ENCODE results near the gene RBM19. TPM values are rescaled to one million over a fixed set of nuclear protein-coding genes. Genes with fewer than 3 reads are reported as not detected.

The RBM19 gene
- total and polyA plus RNA-seq, 10 donors = 13.6 to 46.7 (median 34.5) TPM

GRCh38 chr12:113831016-113831415 lies 135.1 kb downstream of the RBM19 start:
- 79 to 88% (median 86%) methylated on average over 4 of the region's 4 CpGs for WGBS, 5 donors
- no peak for TF ChIP-seq POLR2A (IDR thresholded peaks at IDR 0.05)
- TF ChIP-seq POLR2AphosphoS5 (IDR thresholded peaks at IDR 0.05) = no peak
- no peak for TF ChIP-seq CTCF (IDR thresholded peaks at IDR 0.05 in 8 of 11, conservative IDR thresholded peaks at IDR 0.05 in 3 of 11)
- Histone ChIP-seq H3K36me3 (peaks cover 0 to 48% (median 0%) of the 10 kb centered on the region in 6 donors), H3K9me3 (no peaks in the 10 kb centered on the region), H3K27me3 (replicated peaks in 1 of 7) (no peaks in the 10 kb centered on the region), H3K27ac (no peak overlapping the region), H3K4me1 (no peaks in the 10 kb centered on the region), H3K4me3 (no peak overlapping the region)
- no peak for DNase-seq
- intact Hi-C loops (cut with DNase I; ENCODE audit: low total_unique reads) = no loop called here

- intact Hi-C loops (cut with DNase I; ENCODE audit: low total_unique reads) = no loop called here
- Histone ChIP-seq H3K4me3 (no peak overlapping the region), H3K36me3 (peaks cover 0 to 48% (median 0%) of the 10 kb centered on the region in 6 donors), H3K9me3 (no peaks in the 10 kb centered on the region), H3K27me3 (replicated peaks in 1 of 7) (no peaks in the 10 kb centered on the region), H3K4me1 (no peaks in the 10 kb centered on the region), H3K27ac (no peak overlapping the region)
- DNase-seq = no peak
- TF ChIP-seq POLR2AphosphoS5 (IDR thresholded peaks at IDR 0.05) = no peak
- no peak for TF ChIP-seq CTCF (IDR thresholded peaks at IDR 0.05 in 8 of 11, conservative IDR thresholded peaks at IDR 0.05 in 3 of 11)
- 94 to 97% (median 97%) methylated on average over 8 to 9 of the region's 9 CpGs for WGBS, 5 donors
Observed at GRCh38 chr12:113829212-113829611, 136.9 kb downstream of the RBM19 start.

- intact Hi-C loops (cut with DNase I; ENCODE audit: low total_unique reads) = no loop called here
- no peak overlapping the region for H3K4me3 ChIP-seq
- H3K27ac ChIP-seq = no peak overlapping the region
- no peaks in the 10 kb centered on the region for H3K4me1 ChIP-seq
- no peaks in the 10 kb centered on the region for H3K27me3 ChIP-seq (replicated peaks in 1 of 7)
- no peak for DNase-seq
- 86 to 93% (median 88%) methylated on average over 11 of the region's 11 CpGs for WGBS, 5 donors
- H3K36me3 ChIP-seq = peaks cover 0 to 56% (median 2%) of the 10 kb centered on the region in 6 donors
- TF ChIP-seq CTCF (IDR thresholded peaks at IDR 0.05 in 8 of 11, conservative IDR thresholded peaks at IDR 0.05 in 3 of 11) (no peak), POLR2AphosphoS5 (IDR thresholded peaks at IDR 0.05) (no peak), POLR2A (IDR thresholded peaks at IDR 0.05) (no peak)
- H3K9me3 ChIP-seq = no peaks in the 10 kb centered on the region
Observed at GRCh38 chr12:113827539-113828114, 138.5 kb downstream of the RBM19 start.

- Histone ChIP-seq H3K9me3 (no peaks in the 10 kb centered on the region), H3K27ac (no peak overlapping the region), H3K36me3 (peaks cover 0 to 57% (median 4%) of the 10 kb centered on the region in 6 donors), H3K27me3 (replicated peaks in 1 of 7) (no peaks in the 10 kb centered on the region), H3K4me3 (no peak overlapping the region), H3K4me1 (no peaks in the 10 kb centered on the region)
- intact Hi-C loops (cut with DNase I; ENCODE audit: low total_unique reads) = no loop called here
- no peak for DNase-seq
- WGBS, 5 donors = 87 to 94% (median 91%) methylated on average over 22 of the region's 22 CpGs
- TF ChIP-seq POLR2AphosphoS5 (IDR thresholded peaks at IDR 0.05) (no peak), POLR2A (IDR thresholded peaks at IDR 0.05) (no peak), CTCF (IDR thresholded peaks at IDR 0.05 in 8 of 11, conservative IDR thresholded peaks at IDR 0.05 in 3 of 11) (no peak)
Observed at GRCh38 chr12:113826805-113827538, 139.2 kb downstream of the RBM19 start.
